Measurements from ENCODE around the gene PDGFRB. TPM values are rescaled to one million over a fixed set of nuclear protein-coding genes. Genes with fewer than 3 reads are reported as not detected.

PDGFRB gene
- polyA plus RNA-seq, 4 donors, result 0.45 to 31.6 (median 11.8) TPM

DNA sequence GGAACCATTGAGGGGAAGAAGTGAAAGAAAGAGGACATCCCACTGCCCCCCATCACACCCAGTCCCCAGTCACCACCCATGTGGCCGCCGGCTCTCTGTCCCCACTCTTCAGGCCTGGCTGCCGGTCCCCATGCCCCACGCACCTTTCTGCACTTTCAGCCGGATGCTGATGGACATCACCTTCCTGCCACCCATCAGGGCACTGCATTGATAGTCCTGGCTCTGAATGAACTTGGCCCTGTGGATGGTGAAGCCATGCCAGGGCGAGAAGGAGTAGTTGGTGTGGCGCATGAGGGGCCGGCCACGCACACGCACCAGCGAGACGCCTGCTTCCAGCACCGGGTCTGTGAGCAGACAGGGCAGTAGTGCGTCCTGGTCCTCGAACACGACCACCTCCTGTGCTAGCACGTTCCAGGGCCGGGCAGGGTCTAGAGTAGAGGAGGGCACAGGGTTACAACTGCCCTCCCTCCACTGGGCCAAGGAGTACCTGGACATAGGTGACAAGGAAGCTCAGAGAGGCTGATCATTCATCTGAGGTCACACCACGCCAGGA is 75.7 kb downstream of the PDGFRB start:
- H3K27ac ChIP-seq (ENCODE audit: low read depth in 1 of 3, low read length in 2 of 3), result no peak overlapping the region
- DNase-seq (no peak), FAIRE-seq (no peak)
- 94 to 98% (median 95%) methylated on average over 19 of the region's 19 CpGs for WGBS, 3 donors
- H3K9me3 ChIP-seq (ENCODE audit: control insufficient read depth in 2 of 2, insufficient read depth in 1 of 2, low read depth in 1 of 2, low read length in 1 of 2), result no peaks in the 10 kb centered on the region
- H3K4me3 ChIP-seq (ENCODE audit: low read depth in 1 of 3, low read length in 3 of 3), result no peak overlapping the region
- H3K27me3 ChIP-seq (ENCODE audit: control insufficient read depth in 3 of 3, insufficient read depth in 3 of 3, low read length in 3 of 3), result no peaks in the 10 kb centered on the region
- H3K4me1 ChIP-seq (ENCODE audit: control insufficient read depth in 3 of 3, insufficient read depth in 2 of 3, low read depth in 1 of 3, low read length in 2 of 3), result peaks cover 0 to 3% (median 0%) of the 10 kb centered on the region in 3 donors
- no peaks in the 10 kb centered on the region for H3K36me3 ChIP-seq (ENCODE audit: control insufficient read depth in 3 of 3, insufficient read depth in 2 of 3, low read depth in 1 of 3, low read length in 3 of 3)

DNA sequence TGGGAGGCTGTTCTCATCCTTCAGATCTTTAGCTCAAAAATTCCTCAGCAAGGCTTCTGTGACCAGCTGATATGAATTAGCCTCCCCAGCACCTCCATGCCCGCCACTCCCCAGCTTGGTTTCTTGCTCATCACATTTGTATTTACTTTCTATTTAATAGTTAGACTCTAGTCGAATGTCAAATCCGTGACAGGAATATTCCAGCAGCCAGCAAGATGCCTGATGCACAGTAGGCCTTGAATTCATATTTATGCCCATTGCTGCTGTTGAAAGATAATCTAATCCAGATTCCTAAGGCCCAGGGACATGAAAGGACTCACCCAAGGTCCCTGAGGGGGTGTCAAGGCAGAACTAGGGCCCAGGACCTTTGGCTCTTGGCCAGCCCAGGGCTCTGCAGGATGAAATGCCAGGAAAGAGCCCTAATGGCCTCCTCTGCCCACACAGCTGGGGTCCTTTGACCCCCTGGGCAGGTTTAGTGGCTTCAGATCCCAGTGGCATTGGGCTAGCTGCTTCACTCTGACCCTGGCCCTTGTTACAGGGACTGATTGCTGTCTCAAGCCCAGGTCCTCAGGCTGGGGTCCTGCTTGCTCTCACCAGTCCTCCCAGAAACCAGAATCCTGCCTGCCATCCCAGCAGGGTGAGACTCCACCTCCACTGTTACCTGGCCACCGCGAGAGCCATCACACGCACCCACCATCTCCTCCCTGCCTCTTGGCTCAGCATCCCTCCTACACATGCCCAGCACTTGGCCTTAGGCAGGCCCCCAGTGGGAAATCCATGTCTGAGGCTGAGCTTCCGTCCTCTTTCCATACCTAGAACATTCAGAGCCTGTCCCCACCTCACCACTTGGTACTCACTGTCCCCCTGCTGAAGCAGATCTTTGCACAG is 76.6 kb downstream of the PDGFRB start:
- no peaks in the 10 kb centered on the region for H3K36me3 ChIP-seq (ENCODE audit: control insufficient read depth in 3 of 3, insufficient read depth in 2 of 3, low read depth in 1 of 3, low read length in 3 of 3)
- H3K4me3 ChIP-seq (ENCODE audit: low read depth in 1 of 3, low read length in 3 of 3), result no peak overlapping the region
- no peak for FAIRE-seq
- H3K27me3 ChIP-seq (ENCODE audit: control insufficient read depth in 3 of 3, insufficient read depth in 3 of 3, low read length in 3 of 3), result no peaks in the 10 kb centered on the region
- WGBS, 3 donors, result 85 to 89% (median 88%) methylated on average over 7 of the region's 7 CpGs
- no peak overlapping the region for H3K27ac ChIP-seq (ENCODE audit: low read depth in 1 of 3, low read length in 2 of 3)
- H3K9me3 ChIP-seq (ENCODE audit: control insufficient read depth in 2 of 2, insufficient read depth in 1 of 2, low read depth in 1 of 2, low read length in 1 of 2), result no peaks in the 10 kb centered on the region
- DNase-seq, result no peak
- H3K4me1 ChIP-seq (ENCODE audit: control insufficient read depth in 3 of 3, insufficient read depth in 2 of 3, low read depth in 1 of 3, low read length in 2 of 3), result peaks cover 0 to 3% (median 0%) of the 10 kb centered on the region in 3 donors

DNA sequence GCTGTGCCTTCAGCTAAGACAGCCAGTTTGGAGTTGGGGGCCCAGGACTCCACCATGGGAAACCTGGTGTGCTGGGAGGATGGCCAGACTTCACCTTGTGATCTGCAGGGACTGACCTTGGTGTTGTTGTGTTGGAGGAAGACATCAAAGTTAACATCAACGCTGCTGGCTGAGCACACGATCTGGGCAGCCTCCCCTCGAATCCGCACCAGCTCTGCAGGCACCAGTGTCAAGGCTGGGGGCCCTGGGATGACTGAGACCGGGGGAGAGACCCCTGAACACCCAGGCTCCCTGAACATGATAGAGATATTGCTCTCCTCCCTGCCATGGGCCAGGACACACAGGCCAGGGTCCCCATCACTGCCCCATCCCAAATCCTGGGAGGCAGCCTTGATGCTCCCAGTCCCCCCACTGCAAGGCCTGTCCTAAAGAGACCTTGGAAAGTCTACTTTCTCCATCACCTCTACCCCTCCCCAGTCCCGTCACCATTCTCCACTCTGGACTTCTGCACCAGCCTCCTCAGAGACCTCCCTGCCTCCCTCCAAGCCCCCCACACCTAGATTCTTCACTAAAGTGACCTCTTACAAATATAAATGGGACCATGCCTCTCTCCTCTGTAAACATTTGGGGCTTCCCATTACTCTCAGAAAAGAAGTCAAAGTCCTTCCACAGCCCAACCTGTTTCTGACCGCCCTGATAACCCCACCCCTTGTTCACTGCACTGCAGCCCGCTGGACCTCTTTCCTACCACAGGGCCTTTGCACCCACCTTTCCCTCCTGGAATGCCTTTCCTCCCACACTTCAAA is 77.4 kb downstream of the PDGFRB start:
- Histone ChIP-seq H3K4me3 (ENCODE audit: low read depth in 1 of 3, low read length in 3 of 3) (no peak overlapping the region), H3K4me1 (ENCODE audit: control insufficient read depth in 3 of 3, insufficient read depth in 2 of 3, low read depth in 1 of 3, low read length in 2 of 3) (peaks cover 0 to 3% (median 0%) of the 10 kb centered on the region in 3 donors), H3K27me3 (ENCODE audit: control insufficient read depth in 3 of 3, insufficient read depth in 3 of 3, low read length in 3 of 3) (no peaks in the 10 kb centered on the region), H3K9me3 (ENCODE audit: control insufficient read depth in 2 of 2, insufficient read depth in 1 of 2, low read depth in 1 of 2, low read length in 1 of 2) (peaks cover 0 to under 1% of the 10 kb centered on the region in 2 donors), H3K36me3 (ENCODE audit: control insufficient read depth in 3 of 3, insufficient read depth in 2 of 3, low read depth in 1 of 3, low read length in 3 of 3) (no peaks in the 10 kb centered on the region), H3K27ac (ENCODE audit: low read depth in 1 of 3, low read length in 2 of 3) (no peak overlapping the region)
- WGBS, 3 donors, result 79 to 91% (median 87%) methylated on average over 8 of the region's 8 CpGs
- FAIRE-seq, result no peak
- DNase-seq, result no peak

DNA sequence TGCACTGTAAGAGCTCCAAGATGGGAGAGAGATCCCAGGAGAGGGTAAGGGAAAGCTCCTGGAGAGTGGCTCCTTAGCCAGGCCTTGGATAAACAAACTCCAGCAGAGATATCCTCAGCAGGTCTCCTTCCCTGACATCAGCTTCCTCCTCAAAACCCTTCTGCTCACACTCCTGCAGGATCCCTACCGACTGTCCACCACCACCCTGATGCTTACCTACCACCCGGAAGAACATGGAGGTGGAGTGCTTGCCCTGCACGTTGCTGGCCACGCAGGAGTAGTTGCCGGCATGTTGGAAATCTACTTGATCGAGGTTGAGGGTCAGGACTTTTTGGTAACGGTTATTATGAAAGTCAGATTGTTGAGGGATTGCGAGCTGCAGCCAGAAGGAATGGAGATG is 78.6 kb downstream of the PDGFRB start:
- no peak overlapping the region for H3K4me3 ChIP-seq (ENCODE audit: low read depth in 1 of 3, low read length in 3 of 3)
- WGBS, 3 donors, result 84 to 92% (median 88%) methylated on average over 8 of the region's 8 CpGs
- FAIRE-seq, result no peak
- no peak for DNase-seq
- no peak overlapping the region for H3K27ac ChIP-seq (ENCODE audit: low read depth in 1 of 3, low read length in 2 of 3)
- H3K9me3 ChIP-seq (ENCODE audit: control insufficient read depth in 2 of 2, insufficient read depth in 1 of 2, low read depth in 1 of 2, low read length in 1 of 2), result peaks cover 0 to 3% of the 10 kb centered on the region in 2 donors
- peaks cover 0 to 2% (median 0%) of the 10 kb centered on the region in 3 donors for H3K27me3 ChIP-seq (ENCODE audit: control insufficient read depth in 3 of 3, insufficient read depth in 3 of 3, low read length in 3 of 3)
- no peaks in the 10 kb centered on the region for H3K4me1 ChIP-seq (ENCODE audit: control insufficient read depth in 3 of 3, insufficient read depth in 2 of 3, low read depth in 1 of 3, low read length in 2 of 3)
- H3K36me3 ChIP-seq (ENCODE audit: control insufficient read depth in 3 of 3, insufficient read depth in 2 of 3, low read depth in 1 of 3, low read length in 3 of 3), result no peaks in the 10 kb centered on the region

DNA sequence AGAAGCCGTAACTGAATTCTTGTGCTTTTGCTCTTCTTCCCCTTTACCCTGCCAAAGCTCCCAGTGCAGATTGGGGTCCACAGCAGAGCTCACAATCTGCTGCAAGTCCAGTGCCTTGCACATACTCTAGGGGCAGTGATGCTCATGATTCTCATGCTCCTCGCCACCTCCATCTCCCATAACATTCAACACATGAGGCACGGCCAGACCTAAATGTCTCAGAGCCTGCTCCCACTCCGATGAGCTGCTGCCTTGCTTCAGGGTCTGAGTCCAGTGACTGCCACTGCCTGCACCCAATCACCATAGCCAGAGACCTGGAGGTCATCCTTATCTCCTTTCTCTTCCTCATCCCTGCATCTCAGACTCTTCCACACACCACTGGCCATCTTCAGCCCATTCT is 79.8 kb downstream of the PDGFRB start:
- FAIRE-seq (no peak), DNase-seq (no peak)
- peaks cover 0 to 2% (median 0%) of the 10 kb centered on the region in 3 donors for H3K27me3 ChIP-seq (ENCODE audit: control insufficient read depth in 3 of 3, insufficient read depth in 3 of 3, low read length in 3 of 3)
- H3K4me3 ChIP-seq (ENCODE audit: low read depth in 1 of 3, low read length in 3 of 3), result no peak overlapping the region
- H3K36me3 ChIP-seq (ENCODE audit: control insufficient read depth in 3 of 3, insufficient read depth in 2 of 3, low read depth in 1 of 3, low read length in 3 of 3), result no peaks in the 10 kb centered on the region
- H3K27ac ChIP-seq (ENCODE audit: low read depth in 1 of 3, low read length in 2 of 3), result no peak overlapping the region
- peaks cover 0 to 3% of the 10 kb centered on the region in 2 donors for H3K9me3 ChIP-seq (ENCODE audit: control insufficient read depth in 2 of 2, insufficient read depth in 1 of 2, low read depth in 1 of 2, low read length in 1 of 2)
- 76 to 91% (median 89%) methylated on average over 4 of the region's 4 CpGs for WGBS, 3 donors
- H3K4me1 ChIP-seq (ENCODE audit: control insufficient read depth in 3 of 3, insufficient read depth in 2 of 3, low read depth in 1 of 3, low read length in 2 of 3), result no peaks in the 10 kb centered on the region

DNA sequence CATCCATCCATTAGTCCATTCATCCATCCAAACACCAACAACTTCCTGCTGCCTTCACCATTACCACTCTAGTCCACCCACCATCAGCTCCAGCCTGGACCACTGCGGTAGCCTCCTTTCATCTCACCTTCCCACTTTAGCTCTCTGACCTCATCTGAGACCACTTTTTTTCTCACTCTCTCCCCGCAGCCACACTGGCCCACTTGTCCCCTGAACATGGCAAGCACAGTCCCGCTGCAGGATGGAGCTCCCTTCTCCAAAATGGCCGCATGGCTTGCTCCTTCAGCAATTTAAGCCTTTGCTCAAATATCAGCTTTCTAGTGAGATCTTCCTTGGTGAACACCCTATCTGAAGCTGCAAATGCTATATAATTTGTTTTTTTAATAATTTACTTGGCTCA is 80.4 kb downstream of the PDGFRB start:
- WGBS, 3 donors, result 69 to 89% (median 85%) methylated on average over 4 of the region's 4 CpGs
- Histone ChIP-seq H3K27ac (ENCODE audit: low read depth in 1 of 3, low read length in 2 of 3) (no peak overlapping the region), H3K4me1 (ENCODE audit: control insufficient read depth in 3 of 3, insufficient read depth in 2 of 3, low read depth in 1 of 3, low read length in 2 of 3) (no peaks in the 10 kb centered on the region), H3K36me3 (ENCODE audit: control insufficient read depth in 3 of 3, insufficient read depth in 2 of 3, low read depth in 1 of 3, low read length in 3 of 3) (no peaks in the 10 kb centered on the region), H3K27me3 (ENCODE audit: control insufficient read depth in 3 of 3, insufficient read depth in 3 of 3, low read length in 3 of 3) (peaks cover 0 to 2% (median 0%) of the 10 kb centered on the region in 3 donors), H3K4me3 (ENCODE audit: low read depth in 1 of 3, low read length in 3 of 3) (no peak overlapping the region), H3K9me3 (ENCODE audit: control insufficient read depth in 2 of 2, insufficient read depth in 1 of 2, low read depth in 1 of 2, low read length in 1 of 2) (peaks cover 0 to 3% of the 10 kb centered on the region in 2 donors)
- FAIRE-seq, result no peak
- no peak for DNase-seq

DNA sequence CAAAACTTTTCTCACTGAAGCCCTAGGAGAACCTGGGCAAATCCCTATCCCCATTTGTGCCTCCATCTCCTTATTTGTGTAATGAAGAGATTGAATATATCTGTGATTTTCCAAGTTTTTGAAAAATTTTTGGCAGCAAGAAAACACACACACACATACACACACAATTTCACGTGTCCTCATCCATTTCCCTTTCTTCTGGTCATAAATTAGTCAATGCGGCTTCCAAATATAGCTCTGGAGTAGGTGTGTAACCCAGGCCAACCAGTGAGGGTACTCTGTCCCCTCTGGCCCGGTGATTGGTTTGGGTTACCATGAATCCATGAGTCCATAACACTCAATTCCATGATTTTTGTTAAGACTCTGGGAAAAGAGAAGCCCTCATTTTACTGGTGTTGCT is 82.0 kb downstream of the PDGFRB start:
- FAIRE-seq (no peak), DNase-seq (no peak)
- H3K27ac ChIP-seq (ENCODE audit: low read depth in 1 of 3, low read length in 2 of 3), result no peak overlapping the region
- H3K27me3 ChIP-seq (ENCODE audit: control insufficient read depth in 3 of 3, insufficient read depth in 3 of 3, low read length in 3 of 3), result peaks cover 0 to 2% (median 0%) of the 10 kb centered on the region in 3 donors
- peaks cover 0 to 3% of the 10 kb centered on the region in 2 donors for H3K9me3 ChIP-seq (ENCODE audit: control insufficient read depth in 2 of 2, insufficient read depth in 1 of 2, low read depth in 1 of 2, low read length in 1 of 2)
- peaks cover 0 to 3% (median 0%) of the 10 kb centered on the region in 3 donors for H3K36me3 ChIP-seq (ENCODE audit: control insufficient read depth in 3 of 3, insufficient read depth in 2 of 3, low read depth in 1 of 3, low read length in 3 of 3)
- H3K4me1 ChIP-seq (ENCODE audit: control insufficient read depth in 3 of 3, insufficient read depth in 2 of 3, low read depth in 1 of 3, low read length in 2 of 3), result no peaks in the 10 kb centered on the region
- WGBS, 3 donors, result 76 to 79% (median 77%) methylated on average over 3 of the region's 3 CpGs
- H3K4me3 ChIP-seq (ENCODE audit: low read depth in 1 of 3, low read length in 3 of 3), result no peak overlapping the region

DNA sequence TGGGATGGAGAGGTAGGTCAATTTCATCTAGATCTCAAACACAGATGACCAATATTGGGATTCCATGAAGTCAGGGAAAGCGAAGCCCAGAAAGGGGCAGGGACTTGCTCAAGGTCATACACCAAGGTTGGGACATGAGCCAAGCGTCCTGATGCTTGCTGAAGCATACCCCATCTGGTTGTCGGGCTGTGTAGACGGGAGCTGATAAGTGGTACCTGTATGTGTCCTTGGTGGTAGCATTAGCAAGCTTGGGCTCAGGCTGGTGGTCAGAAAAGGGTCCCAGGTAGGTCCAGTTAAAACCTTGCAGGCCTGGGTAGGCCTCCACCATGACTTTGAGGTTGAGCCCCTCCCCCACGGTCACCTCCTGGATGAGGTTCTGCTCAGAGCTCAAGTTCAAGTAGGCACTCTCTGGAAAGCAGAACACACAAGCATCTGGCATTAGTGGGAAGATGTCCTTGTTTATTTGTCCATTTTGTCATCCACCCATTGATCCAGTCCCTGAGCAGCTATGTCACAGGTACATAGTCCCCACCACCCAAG is 82.5 kb downstream of the PDGFRB start:
- Histone ChIP-seq H3K27me3 (ENCODE audit: control insufficient read depth in 3 of 3, insufficient read depth in 3 of 3, low read length in 3 of 3) (peaks cover 0 to 2% (median 0%) of the 10 kb centered on the region in 3 donors), H3K36me3 (ENCODE audit: control insufficient read depth in 3 of 3, insufficient read depth in 2 of 3, low read depth in 1 of 3, low read length in 3 of 3) (peaks cover 0 to 3% (median 0%) of the 10 kb centered on the region in 3 donors), H3K9me3 (ENCODE audit: control insufficient read depth in 2 of 2, insufficient read depth in 1 of 2, low read depth in 1 of 2, low read length in 1 of 2) (peaks cover 0 to 3% of the 10 kb centered on the region in 2 donors), H3K27ac (ENCODE audit: low read depth in 1 of 3, low read length in 2 of 3) (no peak overlapping the region), H3K4me3 (ENCODE audit: low read depth in 1 of 3, low read length in 3 of 3) (no peak overlapping the region), H3K4me1 (ENCODE audit: control insufficient read depth in 3 of 3, insufficient read depth in 2 of 3, low read depth in 1 of 3, low read length in 2 of 3) (no peaks in the 10 kb centered on the region)
- DNase-seq, result no peak
- WGBS, 3 donors, result 83 to 89% (median 87%) methylated on average over 5 of the region's 5 CpGs
- no peak for FAIRE-seq
